HFFc6 (cell line): Measurements from ENCODE around the gene GNB4. TPM values are rescaled to one million over a fixed set of nuclear protein-coding genes. Genes with fewer than 3 reads are reported as not detected.

Experiments used
- DNase-seq: peaks from one replicate; pipeline ENCODE4 v3.0.0-alpha.2; 2018
- H3K27ac Mint-ChIP-seq: 2 replicates; pipeline ENCODE4 v1.8.0; 2020; ENCODE audit warnings: mild to moderate bottlenecking, mixed read lengths
- H3K27me3 Mint-ChIP-seq: 2 replicates; pipeline ENCODE4 v1.8.0; 2021; ENCODE audit warnings: mild to moderate bottlenecking, moderate library complexity, mixed read lengths; ENCODE audit not compliant: insufficient read depth
- H3K36me3 Mint-ChIP-seq: 2 replicates; pipeline ENCODE4 v1.8.0; 2021; ENCODE audit warnings: low read depth, mixed read lengths
- H3K4me1 Mint-ChIP-seq: 2 replicates; pipeline ENCODE4 v1.8.0; 2020; ENCODE audit warnings: low read depth, mixed read lengths
- H3K4me3 Mint-ChIP-seq: 2 replicates; pipeline ENCODE4 v1.8.0; 2020; ENCODE audit warnings: mild to moderate bottlenecking, moderate library complexity, mixed read lengths
- H3K9me3 Mint-ChIP-seq: 2 replicates; pipeline ENCODE4 v1.8.0; 2020; ENCODE audit warnings: mild to moderate bottlenecking, mixed read lengths
- CTCF ChIP-seq: fragments of 200-600 bp; sonication (generic); IDR thresholded peaks from 2 replicates; pipeline ENCODE4 v1.5.0; 2021; ENCODE audit warnings: antibody characterized with exemption, mild to moderate bottlenecking
- total RNA-seq, 6 experiments: library from RNA; stranded (reverse); fragmentation: NEBNext Ultra II Directional; extraction: Animal tissue kit (Norgen Biotek cat#: 25700); gene quantifications; 2 replicates in 1 of 6; 3 replicates in 5 of 6; pipeline ENCODE4 v1.2.3, GENCODE V29; 2021

GNB4 gene
- total RNA-seq, 6 experiments from 2014 or later: 40.8 to 51.0 (median 46.3) TPM

GRCh38 chr3:179415377-179415776 lies 35.9 kb downstream of the GNB4 start:
- Mint-ChIP-seq H3K27me3 (no peaks in the 10 kb centered on the region; the same call in 1 of the 2 replicates), H3K9me3 (no peaks in the 10 kb centered on the region), H3K4me3 (no peak overlapping the region), H3K36me3 (peaks cover 14% of the 10 kb centered on the region; the same call in 1 of the 2 replicates), H3K27ac (no peak overlapping the region), H3K4me1 (peaks cover 17% of the 10 kb centered on the region)
- no peak for DNase-seq
- TF ChIP-seq CTCF: no peak

- no peak for DNase-seq
- no peak overlapping the region for H3K27ac Mint-ChIP-seq
- no peaks in the 10 kb centered on the region for H3K9me3 Mint-ChIP-seq
- H3K4me3 Mint-ChIP-seq: no peak overlapping the region
- no peak for TF ChIP-seq CTCF
- no peaks in the 10 kb centered on the region; the same call in 1 of the 2 replicates for H3K27me3 Mint-ChIP-seq
- H3K36me3 Mint-ChIP-seq: peaks cover 14% of the 10 kb centered on the region; the same call in 1 of the 2 replicates
- peaks cover 23% of the 10 kb centered on the region for H3K4me1 Mint-ChIP-seq
These were observed 36.5 kb downstream of the GNB4 start for GRCh38 chr3:179414804-179415203.

- Mint-ChIP-seq H3K4me1 (peaks cover 10% of the 10 kb centered on the region), H3K4me3 (no peak overlapping the region), H3K9me3 (no peaks in the 10 kb centered on the region), H3K36me3 (no peaks in the 10 kb centered on the region; the same call in 1 of the 2 replicates), H3K27me3 (no peaks in the 10 kb centered on the region), H3K27ac (no peak overlapping the region)
- no peak for TF ChIP-seq CTCF
- DNase-seq: no peak
These were observed 40.3 kb downstream of the GNB4 start for GRCh38 chr3:179410999-179411398.

GRCh38 chr3:179410331-179410730 lies 40.9 kb downstream of the GNB4 start:
- DNase-seq: peak; percentile 60
- Mint-ChIP-seq H3K27ac (peak overlapping the region; percentile 56), H3K4me3 (no peak overlapping the region), H3K36me3 (peaks cover 1% of the 10 kb centered on the region), H3K27me3 (no peaks in the 10 kb centered on the region), H3K4me1 (peaks cover 10% of the 10 kb centered on the region), H3K9me3 (no peaks in the 10 kb centered on the region)
- TF ChIP-seq CTCF: peak; percentile 47; the same call in 1 of the 2 replicates

- DNase-seq: no peak
- TF ChIP-seq CTCF: no peak
- Mint-ChIP-seq H3K27me3 (no peaks in the 10 kb centered on the region; the same call in 1 of the 2 replicates), H3K4me3 (no peak overlapping the region), H3K4me1 (peaks cover 8% of the 10 kb centered on the region; the same call in 1 of the 2 replicates), H3K36me3 (peaks cover 26% of the 10 kb centered on the region), H3K9me3 (no peaks in the 10 kb centered on the region), H3K27ac (no peak overlapping the region)
These were observed 47.0 kb downstream of the GNB4 start for GRCh38 chr3:179404307-179404706.
